Measurements from ENCODE around the gene LRPAP1.

- TF ChIP-seq, protein P1, sequence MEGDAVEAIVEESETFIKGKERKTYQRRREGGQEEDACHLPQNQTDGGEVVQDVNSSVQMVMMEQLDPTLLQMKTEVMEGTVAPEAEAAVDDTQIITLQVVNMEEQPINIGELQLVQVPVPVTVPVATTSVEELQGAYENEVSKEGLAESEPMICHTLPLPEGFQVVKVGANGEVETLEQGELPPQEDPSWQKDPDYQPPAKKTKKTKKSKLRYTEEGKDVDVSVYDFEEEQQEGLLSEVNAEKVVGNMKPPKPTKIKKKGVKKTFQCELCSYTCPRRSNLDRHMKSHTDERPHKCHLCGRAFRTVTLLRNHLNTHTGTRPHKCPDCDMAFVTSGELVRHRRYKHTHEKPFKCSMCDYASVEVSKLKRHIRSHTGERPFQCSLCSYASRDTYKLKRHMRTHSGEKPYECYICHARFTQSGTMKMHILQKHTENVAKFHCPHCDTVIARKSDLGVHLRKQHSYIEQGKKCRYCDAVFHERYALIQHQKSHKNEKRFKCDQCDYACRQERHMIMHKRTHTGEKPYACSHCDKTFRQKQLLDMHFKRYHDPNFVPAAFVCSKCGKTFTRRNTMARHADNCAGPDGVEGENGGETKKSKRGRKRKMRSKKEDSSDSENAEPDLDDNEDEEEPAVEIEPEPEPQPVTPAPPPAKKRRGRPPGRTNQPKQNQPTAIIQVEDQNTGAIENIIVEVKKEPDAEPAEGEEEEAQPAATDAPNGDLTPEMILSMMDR (IDR thresholded peaks at IDR 0.05), result no peak
- no peak for TF ChIP-seq POLR2A (IDR thresholded peaks at IDR 0.05)
Measured at GRCh38 chr4:3462790-3463415, 69.3 kb downstream of the LRPAP1 start, which contains the start of gene DOK7.

All from esophagus squamous epithelium (tissue), 4 donors.